Heart right ventricle (tissue), 16 donors: ENCODE data around the gene DENND1A. TPM values are rescaled to one million over a fixed set of nuclear protein-coding genes. Genes with fewer than 3 reads are reported as not detected.

Experiments used
- ATAC-seq, 8 donors: fragments of 200-7000 bp; cut with Tn5 transposase; one replicate each; pipeline ENCODE4 v1.9.1; 2020; ENCODE audit warnings: mild to moderate bottlenecking in 8 of 8, moderate library complexity in 8 of 8, moderate number of reproducible peaks in 1 of 8
- DNase-seq, 2 donors: peaks; one replicate each; pipeline ENCODE4 v3.0.0-alpha.2; 2020
- H3K27ac ChIP-seq, 10 donors: fragments of 200-600 bp; sonication (generic) in 2 of 10; one replicate each; pipeline versions ENCODE4 v1.5.0 to v1.8.0; 2020 to 2022; ENCODE audit warnings: mild to moderate bottlenecking in 3 of 10
- H3K27me3 ChIP-seq, 7 donors: fragments of 200-600 bp; one replicate each; pipeline ENCODE4 v1.8.0; 2021 to 2022; ENCODE audit warnings: mild to moderate bottlenecking in 2 of 7
- H3K36me3 ChIP-seq, 9 donors: fragments of 200-600 bp; sonication (generic) in 1 of 9; one replicate each; pipeline versions ENCODE4 v1.5.0 to v1.8.0; 2020 to 2022; ENCODE audit warnings: mild to moderate bottlenecking in 2 of 9
- H3K4me1 ChIP-seq, 9 donors: fragments of 200-600 bp; sonication (generic) in 1 of 9; one replicate each; pipeline versions ENCODE4 v1.5.0 to v1.8.0; 2020 to 2022; ENCODE audit warnings: mild to moderate bottlenecking in 4 of 9
- H3K4me3 ChIP-seq, 10 donors: fragments of 200-600 bp; sonication (generic) in 2 of 10; one replicate each; pipeline versions ENCODE4 v1.5.0 to v1.8.0; 2020 to 2022; ENCODE audit warnings: mild to moderate bottlenecking in 7 of 10, moderate library complexity in 2 of 10
- H3K9me3 ChIP-seq, 11 donors: fragments of 200-600 bp in 10 of 11; sonication (generic) in 2 of 11; one replicate each; pipeline versions ENCODE4 v1.5.0 to v1.8.0; 2013 to 2022; ENCODE audit warnings: mild to moderate bottlenecking in 2 of 11, control low read depth in 1 of 11, moderate library complexity in 1 of 11
- CTCF ChIP-seq, 9 donors: fragments of 200-600 bp; sonication (generic) in 2 of 9; IDR thresholded peaks; one replicate each; pipeline versions ENCODE4 v1.5.0 to v1.8.0; 2021 to 2022; ENCODE audit warnings: antibody characterized with exemption in 9 of 9, mild to moderate bottlenecking in 5 of 9, moderate library complexity in 1 of 9
- WGBS, 2 donors: extraction: QIAGEN DNeasy Blood & Tissue Kit; methylation state at CpG; one replicate each; pipeline ENCODE4 v1.1.7; 2013; ENCODE audit warnings: inconsistent platforms in 1 of 2; 5-methylcytosine and 5-hydroxymethylcytosine counted together
- intact Hi-C, 10 donors: fragments of 100-400 bp; cut with DNase I; formaldehyde crosslinking; loops; one replicate each; pipeline versions ENCODE4 v1.11.1 to v1.14.2; 2022
- polyA plus RNA-seq, 2 donors: library from polyadenylated mRNA; stranded (reverse); fragments of 200-250 nt; gene quantifications; one replicate each; pipeline ENCODE4 v1.2.3, GENCODE V29; 2013
- total RNA-seq, 10 donors: library from RNA; stranded (reverse); fragmentation: NEBNext Ultra II Directional in 3 of 10; extraction: Animal tissue kit (Norgen Biotek cat#: 25700) in 3 of 10; gene quantifications; one replicate each; pipeline versions ENCODE4 v1.2.1 to v1.2.4, GENCODE V29; 2021 to 2023
- donor health status: Arrhythmogenic right ventricular cardiomyopathy.
- donor health status: ischemic (EF 13 %, LVEDD 7.1; RV severe dilation, severe dysfunction).
- donor health status: healthy with polysubstance abuse.
- donor health status: DM: no; HTN: yes; CAD: no.
- donor health status: DM: no; HTN: no; CAD: no.
- donor health status: ischemic (EF 25% LVEDD 6.9; RV normal size, moderate dysfunction).
- donor health status: ischemic (EF 25% LVEDD 5.7; RV mildly dilated, moderate dysfunction).
- donor health status: healthy.
- donor health status: DM: yes; HTN: yes; CAD: no.
- donor health status: Ischemic cardiomyopathy.
- donor health status: ischemic (EF 35%, LVEDD 5.7; RV mildly dilated, moderate dysfunction).
- donor health status: nonischemic (EF 11% LVEDD 7.7; RV severe dilation, severe dysfunction).
- donor health status: DM: yes; HTN: yes; CAD: no.
- donor health status: PGD.
- donor health status: ischemic (EF 29% LVEDD 5.4; RV normal size, mild dysfunction).
- donor health status: nonischemic (EF 23%, LVEDD 6.1; RV moderate dilation, normal function).

Gene DENND1A
- total and polyA plus RNA-seq, 12 donors = 7.3 to 19.6 (median 12.2) TPM

- Histone ChIP-seq H3K4me1 (peaks cover 0 to 20% (median 9%) of the 10 kb centered on the region in 9 donors), H3K36me3 (no peaks in the 10 kb centered on the region), H3K9me3 (no peaks in the 10 kb centered on the region), H3K4me3 (no peak overlapping the region), H3K27ac (no peak overlapping the region), H3K27me3 (peaks cover 9 to 80% (median 70%) of the 10 kb centered on the region in 7 donors)
- ATAC-seq = no peak
- TF ChIP-seq CTCF (IDR thresholded peaks at IDR 0.05) = no peak
- intact Hi-C loops = loop anchor here in 1 of 10 donors (10.0 kb wide), 1 partner anchor 1547 kb away; no protein-coding TSS in a partner anchor
- no peak for DNase-seq
- 81 to 94% methylated on average over 14 of the region's 14 CpGs for WGBS, 2 donors
These were observed 557.9 kb downstream of the DENND1A start for GRCh38 chr9:123371805-123372590.

- no peaks in the 10 kb centered on the region for H3K36me3 ChIP-seq
- 71 to 78% methylated on average over 18 of the region's 18 CpGs for WGBS, 2 donors
- no peak for TF ChIP-seq CTCF (IDR thresholded peaks at IDR 0.05)
- ATAC-seq (no peak), DNase-seq (no peak)
- H3K4me1 ChIP-seq = peaks cover 0 to 17% (median 8%) of the 10 kb centered on the region in 9 donors
- H3K9me3 ChIP-seq = no peaks in the 10 kb centered on the region
- H3K27me3 ChIP-seq = peaks cover 9 to 79% (median 71%) of the 10 kb centered on the region in 7 donors
- H3K27ac ChIP-seq = no peak overlapping the region
- H3K4me3 ChIP-seq = no peak overlapping the region
- intact Hi-C loops = loop anchor here in 1 of 10 donors (10.0 kb wide), 1 partner anchor 1546 kb away; no protein-coding TSS in a partner anchor
These were observed 558.7 kb downstream of the DENND1A start for GRCh38 chr9:123371228-123371584.

GRCh38 chr9:123370526-123371227, 559.2 kb downstream of the DENND1A start:
- Histone ChIP-seq H3K36me3 (no peaks in the 10 kb centered on the region), H3K27me3 (peaks cover 9 to 80% (median 71%) of the 10 kb centered on the region in 7 donors), H3K27ac (no peak overlapping the region), H3K4me3 (no peak overlapping the region), H3K4me1 (peaks cover 0 to 12% (median 3%) of the 10 kb centered on the region in 9 donors), H3K9me3 (no peaks in the 10 kb centered on the region)
- ATAC-seq (no peak), DNase-seq (no peak)
- no peak for TF ChIP-seq CTCF (IDR thresholded peaks at IDR 0.05)
- intact Hi-C loops = loop anchor here in 1 of 10 donors (10.0 kb wide), 1 partner anchor 1546 kb away; no protein-coding TSS in a partner anchor
- WGBS, 2 donors = 83 to 86% methylated on average over 29 of the region's 29 CpGs

GRCh38 chr9:123370108-123370507, 559.8 kb downstream of the DENND1A start:
- H3K27ac ChIP-seq = no peak overlapping the region
- H3K36me3 ChIP-seq = no peaks in the 10 kb centered on the region
- WGBS, 2 donors = 94% methylated on average over 13 of the region's 13 CpGs
- ATAC-seq (no peak), DNase-seq (no peak)
- peaks cover 0 to 7% (median 0%) of the 10 kb centered on the region in 9 donors for H3K4me1 ChIP-seq
- no peak for TF ChIP-seq CTCF (IDR thresholded peaks at IDR 0.05)
- H3K9me3 ChIP-seq = no peaks in the 10 kb centered on the region
- no peak overlapping the region for H3K4me3 ChIP-seq
- intact Hi-C loops = loop anchor here in 1 of 10 donors (10.0 kb wide), 1 partner anchor 1545 kb away; no protein-coding TSS in a partner anchor
- peaks cover 9 to 75% (median 68%) of the 10 kb centered on the region in 7 donors for H3K27me3 ChIP-seq
